Measurements from ENCODE around the gene MS4A5. TPM values are rescaled to one million over a fixed set of nuclear protein-coding genes. Genes with fewer than 3 reads are reported as not detected.

The MS4A5 gene
- total RNA-seq, 1 donor from 2014 or later, result not detected

GRCh38 chr11:60459345-60459744 lies 30.0 kb downstream of the MS4A5 start:
- no peak for ATAC-seq (ENCODE audit: low read depth)
- Mint-ChIP-seq H3K27me3 (no peaks in the 10 kb centered on the region), H3K4me3 (peak overlapping the region; percentile 97), H3K36me3 (ENCODE audit: low read depth) (peaks cover 84% of the 10 kb centered on the region), H3K27ac (peak overlapping the region; percentile 97), H3K9me3 (no peaks in the 10 kb centered on the region), H3K4me1 (peaks cover 70% of the 10 kb centered on the region)
- no peak for DNase-seq
- ChIA-PET POLR2A (interaction anchor here (0.6 to 9.1 kb wide), 15 partner anchors 10 to 150 kb away, joined by 3 to 800 read pairs (median 7); partner anchors contain the start of genes MS4A14 and MS4A7), CTCF (interaction anchor here (1.2 to 6.5 kb wide), 7 partner anchors 10 to 159 kb away, joined by 3 to 194 read pairs (median 8); no protein-coding TSS in a partner anchor)
- intact Hi-C loops (cut with micrococcal nuclease), result loop anchor here (1.0 to 10.0 kb wide), 2 partner anchors 9 to 605 kb away; no protein-coding TSS in a partner anchor
- TF ChIP-seq, protein P1, sequence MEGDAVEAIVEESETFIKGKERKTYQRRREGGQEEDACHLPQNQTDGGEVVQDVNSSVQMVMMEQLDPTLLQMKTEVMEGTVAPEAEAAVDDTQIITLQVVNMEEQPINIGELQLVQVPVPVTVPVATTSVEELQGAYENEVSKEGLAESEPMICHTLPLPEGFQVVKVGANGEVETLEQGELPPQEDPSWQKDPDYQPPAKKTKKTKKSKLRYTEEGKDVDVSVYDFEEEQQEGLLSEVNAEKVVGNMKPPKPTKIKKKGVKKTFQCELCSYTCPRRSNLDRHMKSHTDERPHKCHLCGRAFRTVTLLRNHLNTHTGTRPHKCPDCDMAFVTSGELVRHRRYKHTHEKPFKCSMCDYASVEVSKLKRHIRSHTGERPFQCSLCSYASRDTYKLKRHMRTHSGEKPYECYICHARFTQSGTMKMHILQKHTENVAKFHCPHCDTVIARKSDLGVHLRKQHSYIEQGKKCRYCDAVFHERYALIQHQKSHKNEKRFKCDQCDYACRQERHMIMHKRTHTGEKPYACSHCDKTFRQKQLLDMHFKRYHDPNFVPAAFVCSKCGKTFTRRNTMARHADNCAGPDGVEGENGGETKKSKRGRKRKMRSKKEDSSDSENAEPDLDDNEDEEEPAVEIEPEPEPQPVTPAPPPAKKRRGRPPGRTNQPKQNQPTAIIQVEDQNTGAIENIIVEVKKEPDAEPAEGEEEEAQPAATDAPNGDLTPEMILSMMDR (IDR thresholded peaks at IDR 0.05), result no peak

- ATAC-seq (ENCODE audit: low read depth), result no peak
Observed at GRCh38 chr11:60468829-60469228, 39.5 kb downstream of the MS4A5 start.

GRCh38 chr11:60469723-60470122 lies 40.4 kb downstream of the MS4A5 start:
- no peak for ATAC-seq (ENCODE audit: low read depth)

More at GRCh38 chr11:60468829-60469228, 39.5 kb downstream of the MS4A5 start:
- Mint-ChIP-seq H3K27me3 (no peaks in the 10 kb centered on the region), H3K4me1 (peaks cover 80% of the 10 kb centered on the region), H3K4me3 (no peak overlapping the region), H3K27ac (peak overlapping the region; percentile 57), H3K36me3 (ENCODE audit: low read depth) (peaks cover 80% of the 10 kb centered on the region), H3K9me3 (no peaks in the 10 kb centered on the region)
- TF ChIP-seq, protein P1 (IDR thresholded peaks at IDR 0.05), result no peak
- intact Hi-C loops (cut with micrococcal nuclease), result loop anchor here (1.0 kb wide), 1 partner anchor 10 kb away; no protein-coding TSS in a partner anchor
- CTCF ChIA-PET, result interaction anchor here (1.2 to 1.3 kb wide), 2 partner anchors 10 to 105 kb away, joined by 3 to 11 read pairs; no protein-coding TSS in a partner anchor
- POLR2A ChIA-PET, result interaction anchor here (1.1 to 5.4 kb wide), 7 partner anchors 8 to 104 kb away, joined by 3 to 76 read pairs (median 18); partner anchors contain the start of genes MS4A1 and MS4A7
- no peak for DNase-seq

GRCh38 chr11:60477035-60477445 lies 47.7 kb downstream of the MS4A5 start:
- DNase-seq, result no peak
- peaks cover 2% of the 10 kb centered on the region for H3K9me3 Mint-ChIP-seq
- ATAC-seq (ENCODE audit: low read depth), result peak; percentile 95
- CTCF ChIA-PET, result interaction anchor here (0.9 to 4.2 kb wide), 11 partner anchors 10 to 212 kb away, joined by 3 to 43 read pairs (median 6); partner anchors contain the start of gene MS4A1
- no peaks in the 10 kb centered on the region for H3K27me3 Mint-ChIP-seq
- H3K4me3 Mint-ChIP-seq, result peak overlapping the region; percentile 64
- intact Hi-C loops (cut with micrococcal nuclease), result loop anchor here (1.0 kb wide), 4 partner anchors 9 to 110 kb away; partner anchors contain the start of genes MS4A1 and MS4A7
- TF ChIP-seq, protein P1 (IDR thresholded peaks at IDR 0.05), result no peak
- peaks cover 65% of the 10 kb centered on the region for H3K4me1 Mint-ChIP-seq
- H3K27ac Mint-ChIP-seq, result peak overlapping the region; percentile 91
- POLR2A ChIA-PET, result interaction anchor here (0.6 to 5.6 kb wide), 25 partner anchors 8 to 883 kb away, joined by 3 to 251 read pairs (median 6); partner anchors contain the start of genes MS4A1, MS4A12 and MS4A7
- H3K36me3 Mint-ChIP-seq (ENCODE audit: low read depth), result peaks cover 2% of the 10 kb centered on the region

More at GRCh38 chr11:60469723-60470122, 40.4 kb downstream of the MS4A5 start:
- Mint-ChIP-seq H3K27me3 (no peaks in the 10 kb centered on the region), H3K27ac (peak overlapping the region; percentile 37), H3K36me3 (ENCODE audit: low read depth) (peaks cover 71% of the 10 kb centered on the region), H3K4me3 (no peak overlapping the region), H3K4me1 (peaks cover 71% of the 10 kb centered on the region), H3K9me3 (no peaks in the 10 kb centered on the region)
- TF ChIP-seq, protein P1 (IDR thresholded peaks at IDR 0.05), result no peak
- ChIA-PET CTCF (interaction anchor here (1.3 kb wide), 1 partner anchor 11 kb away, joined by 3 read pairs; no protein-coding TSS in a partner anchor), POLR2A (interaction anchor here (2.3 to 5.4 kb wide), 4 partner anchors 10 to 105 kb away, joined by 18 to 76 read pairs (median 46); partner anchors contain the start of gene MS4A1)
- no peak for DNase-seq
- intact Hi-C loops (cut with micrococcal nuclease), result no loop called here

DNA sequence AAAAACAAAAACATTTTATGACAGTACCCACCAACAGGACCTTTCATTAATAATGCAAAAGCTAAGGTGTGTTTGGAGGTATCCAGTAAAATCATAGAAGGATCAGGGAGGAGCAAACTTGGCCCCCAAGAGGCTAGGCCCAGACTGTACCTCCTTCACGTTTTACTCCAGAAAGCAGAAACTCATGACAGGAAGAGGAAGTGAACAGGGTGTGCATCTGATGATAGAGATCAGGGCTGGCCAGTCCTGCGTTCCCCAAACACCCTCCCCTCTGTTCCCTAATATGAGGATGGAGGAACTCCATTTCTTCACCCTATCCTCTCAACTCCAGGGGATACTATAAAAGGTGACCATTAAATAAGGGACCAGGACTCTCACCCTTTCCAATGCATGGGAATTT lies 53.0 kb downstream of the MS4A5 start:
- ChIA-PET CTCF (interaction anchor here (1.6 to 4.0 kb wide), 4 partner anchors 25 to 217 kb away, joined by 3 to 80 read pairs (median 8); no protein-coding TSS in a partner anchor), POLR2A (interaction anchor here (1.4 to 4.5 kb wide), 4 partner anchors 11 to 117 kb away, joined by 5 to 101 read pairs (median 53); partner anchors contain the start of gene MS4A1)
- TF ChIP-seq, protein P1 (IDR thresholded peaks at IDR 0.05), result no peak
- ATAC-seq (ENCODE audit: low read depth) (peak; percentile 65), DNase-seq (no peak)
- H3K9me3 Mint-ChIP-seq, result peaks cover 2% of the 10 kb centered on the region
- peaks cover 88% of the 10 kb centered on the region for H3K4me1 Mint-ChIP-seq
- no peaks in the 10 kb centered on the region for H3K27me3 Mint-ChIP-seq
- no peaks in the 10 kb centered on the region for H3K36me3 Mint-ChIP-seq (ENCODE audit: low read depth)
- intact Hi-C loops (cut with micrococcal nuclease), result loop anchor here (10.0 kb wide), 1 partner anchor 282 kb away; no protein-coding TSS in a partner anchor
- H3K27ac Mint-ChIP-seq, result peak overlapping the region; percentile 90
- peak overlapping the region; percentile 65 for H3K4me3 Mint-ChIP-seq

All from activated B cell treated with CpG ODN at 0.5 μM for 24 hours (primary cell).